Hepatocyte (in vitro differentiated cells): Measurements from ENCODE around the gene ZNF385A. TPM values are rescaled to one million over a fixed set of nuclear protein-coding genes. Genes with fewer than 3 reads are reported as not detected.
A peak's percentile ranks its signal among the peaks of the same experiment; 100 is the strongest.

ENCODE experiments used
- DNase-seq: peaks from one replicate; pipeline ENCODE4 v3.0.0-alpha.2; 2016; ENCODE audit warnings: low spot score
- H2AFZ ChIP-seq: fragments of 200-600 bp; sonication (generic); 2 replicates; pipeline ENCODE4 v1.6.0; 2016; ENCODE audit warnings: antibody characterized with exemption, mild to moderate bottlenecking
- H3K27ac ChIP-seq: fragments of 200-600 bp; sonication (generic); 2 replicates; pipeline ENCODE4 v1.5.1; 2016; ENCODE audit warnings: mild to moderate bottlenecking
- H3K27me3 ChIP-seq: fragments of 200-600 bp; sonication (generic); 2 replicates; pipeline ENCODE4 v1.6.1; 2016
- H3K36me3 ChIP-seq: fragments of 200-600 bp; sonication (generic); replicated peaks from 2 replicates; pipeline ENCODE4 v1.5.1; 2016; ENCODE audit warnings: low read depth; ENCODE audit not compliant: insufficient read depth
- H3K4me1 ChIP-seq: fragments of 200-600 bp; sonication (generic); 2 replicates; pipeline ENCODE4 v1.5.1; 2016; ENCODE audit warnings: mild to moderate bottlenecking, moderate library complexity; ENCODE audit not compliant: insufficient read depth
- H3K4me2 ChIP-seq: fragments of 200-600 bp; sonication (generic); 2 replicates; pipeline ENCODE4 v1.6.0; 2016
- H3K4me3 ChIP-seq: fragments of 200-600 bp; sonication (generic); 2 replicates; pipeline ENCODE4 v1.5.1; 2016; ENCODE audit warnings: mild to moderate bottlenecking
- H3K79me2 ChIP-seq: fragments of 200-600 bp; sonication (generic); 2 replicates; pipeline ENCODE4 v1.6.0; 2017; ENCODE audit warnings: mild to moderate bottlenecking
- H3K9me2 ChIP-seq: fragments of 200-600 bp; sonication (generic); replicated peaks from 2 replicates; pipeline ENCODE4 v1.6.0; 2017; ENCODE audit warnings: mild to moderate bottlenecking; ENCODE audit not compliant: insufficient read depth
- H3K9me3 ChIP-seq: fragments of 200-600 bp; sonication (generic); 2 replicates; pipeline ENCODE4 v1.5.1; 2016; ENCODE audit warnings: low read depth, mild to moderate bottlenecking
- H4K20me1 ChIP-seq: fragments of 200-600 bp; sonication (generic); 2 replicates; pipeline ENCODE4 v1.6.0; 2016; ENCODE audit warnings: mild to moderate bottlenecking; ENCODE audit not compliant: insufficient read depth, poor library complexity, severe bottlenecking
- CTCF ChIP-seq: fragments of 200-600 bp; sonication (generic); IDR thresholded peaks from 2 replicates; pipeline ENCODE4 v1.5.1; 2016; ENCODE audit warnings: antibody characterized with exemption, mild to moderate bottlenecking; ENCODE audit not compliant: poor library complexity
- EZH2 ChIP-seq: fragments of 200-600 bp; sonication (generic); IDR thresholded peaks from 2 replicates; pipeline ENCODE4 v1.6.1; 2016; ENCODE audit warnings: antibody characterized with exemption, mild to moderate bottlenecking, borderline replicate concordance
- EZH2phosphoT487 ChIP-seq: fragments of 200-600 bp; sonication (generic); IDR thresholded peaks from one replicate; pipeline ENCODE4 v1.6.1; 2018; ENCODE audit warnings: antibody characterized with exemption, mild to moderate bottlenecking, low read depth, moderate library complexity; ENCODE audit not compliant: unreplicated experiment, severe bottlenecking
- WGBS: methylation state at CpG from one replicate; pipeline ENCODE4 v1.1.6; 2016; ENCODE audit warnings: low lambda C conversion rate; ENCODE audit errors: missing lambda C conversion rate; 5-methylcytosine and 5-hydroxymethylcytosine counted together
- polyA plus RNA-seq: library from polyadenylated mRNA; unstranded; fragments of >200 nt; fragmentation: Nextera tagmentation; extraction: Ambion mirVana; gene quantifications from 2 replicates; pipeline ENCODE4 v1.2.1, GENCODE V29; 2016
- total RNA-seq: library from RNA; depleted of rRNA; stranded (reverse); fragments of >200 nt; gene quantifications from 2 replicates; pipeline ENCODE4 v1.2.3, GENCODE V29; 2014

Gene ZNF385A
- total and polyA plus RNA-seq, 2 experiments from 2014 or later, result 4.2 to 5.6 TPM

GRCh38 chr12:54379398-54380201 is 4.9 kb downstream of the ZNF385A start:
- Histone ChIP-seq H3K9me2 (no peaks in the 10 kb centered on the region), H2AFZ (peak overlapping the region; percentile 77), H3K4me3 (peak overlapping the region; percentile 68), H3K27ac (peak overlapping the region; percentile 35), H3K36me3 (no peaks in the 10 kb centered on the region), H3K27me3 (no peaks in the 10 kb centered on the region), H3K9me3 (no peaks in the 10 kb centered on the region), H3K79me2 (no peaks in the 10 kb centered on the region), H4K20me1 (no peaks in the 10 kb centered on the region), H3K4me1 (peaks cover 7% of the 10 kb centered on the region), H3K4me2 (peak overlapping the region; percentile 96)
- TF ChIP-seq CTCF (peak; percentile 100), EZH2 (no peak), EZH2phosphoT487 (no peak)
- WGBS, result 14% methylated on average over 18 of the region's 19 CpGs
- DNase-seq, result peak; percentile 96

- Histone ChIP-seq H3K79me2 (no peaks in the 10 kb centered on the region), H3K4me2 (peak overlapping the region; percentile 96), H2AFZ (peak overlapping the region; percentile 77), H3K27ac (peak overlapping the region; percentile 35), H3K4me3 (peak overlapping the region; percentile 68), H3K36me3 (no peaks in the 10 kb centered on the region), H3K27me3 (no peaks in the 10 kb centered on the region), H3K9me3 (no peaks in the 10 kb centered on the region), H3K4me1 (peaks cover 4% of the 10 kb centered on the region), H4K20me1 (no peaks in the 10 kb centered on the region), H3K9me2 (no peaks in the 10 kb centered on the region)
- TF ChIP-seq CTCF (no peak), EZH2phosphoT487 (no peak), EZH2 (no peak)
- peak; percentile 81 for DNase-seq
- WGBS, result 6% methylated on average over 12 of the region's 49 CpGs
Observed at GRCh38 chr12:54378796-54379397, 5.6 kb downstream of the ZNF385A start.

- Histone ChIP-seq H3K27me3 (no peaks in the 10 kb centered on the region), H3K4me2 (no peak overlapping the region), H3K4me3 (no peak overlapping the region), H3K36me3 (no peaks in the 10 kb centered on the region), H3K79me2 (no peaks in the 10 kb centered on the region), H3K27ac (no peak overlapping the region), H3K9me2 (no peaks in the 10 kb centered on the region), H4K20me1 (no peaks in the 10 kb centered on the region), H2AFZ (no peak overlapping the region), H3K4me1 (peaks cover 4% of the 10 kb centered on the region), H3K9me3 (no peaks in the 10 kb centered on the region)
- 87% methylated on average over 6 of the region's 6 CpGs for WGBS
- no peak for TF ChIP-seq CTCF
- TF ChIP-seq EZH2, result no peak
- TF ChIP-seq EZH2phosphoT487, result no peak
- no peak for DNase-seq
Observed at GRCh38 chr12:54377797-54378515, 6.6 kb downstream of the ZNF385A start.
